ENCODE data around the gene ADD2.

DNA sequence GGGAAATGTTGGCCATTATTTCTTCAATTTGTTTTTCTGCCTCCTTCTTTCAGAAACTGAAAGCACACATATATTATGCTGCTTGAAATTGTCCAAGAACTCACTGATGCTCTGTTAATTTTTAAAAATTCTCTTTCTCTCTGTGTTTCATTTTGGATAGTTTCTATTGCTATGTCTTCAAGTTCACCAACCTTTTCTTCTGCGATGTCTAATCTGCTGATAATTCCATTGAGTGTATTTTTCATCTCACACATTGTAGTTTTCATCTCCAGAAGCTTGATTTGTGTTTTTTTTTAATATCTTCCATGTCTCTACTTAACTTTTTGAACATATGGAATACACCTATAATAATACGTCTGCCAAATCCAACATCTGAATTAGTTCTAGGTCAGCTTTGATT lies 116.3 kb downstream of the ADD2 start:
- TF ChIP-seq, protein P1, sequence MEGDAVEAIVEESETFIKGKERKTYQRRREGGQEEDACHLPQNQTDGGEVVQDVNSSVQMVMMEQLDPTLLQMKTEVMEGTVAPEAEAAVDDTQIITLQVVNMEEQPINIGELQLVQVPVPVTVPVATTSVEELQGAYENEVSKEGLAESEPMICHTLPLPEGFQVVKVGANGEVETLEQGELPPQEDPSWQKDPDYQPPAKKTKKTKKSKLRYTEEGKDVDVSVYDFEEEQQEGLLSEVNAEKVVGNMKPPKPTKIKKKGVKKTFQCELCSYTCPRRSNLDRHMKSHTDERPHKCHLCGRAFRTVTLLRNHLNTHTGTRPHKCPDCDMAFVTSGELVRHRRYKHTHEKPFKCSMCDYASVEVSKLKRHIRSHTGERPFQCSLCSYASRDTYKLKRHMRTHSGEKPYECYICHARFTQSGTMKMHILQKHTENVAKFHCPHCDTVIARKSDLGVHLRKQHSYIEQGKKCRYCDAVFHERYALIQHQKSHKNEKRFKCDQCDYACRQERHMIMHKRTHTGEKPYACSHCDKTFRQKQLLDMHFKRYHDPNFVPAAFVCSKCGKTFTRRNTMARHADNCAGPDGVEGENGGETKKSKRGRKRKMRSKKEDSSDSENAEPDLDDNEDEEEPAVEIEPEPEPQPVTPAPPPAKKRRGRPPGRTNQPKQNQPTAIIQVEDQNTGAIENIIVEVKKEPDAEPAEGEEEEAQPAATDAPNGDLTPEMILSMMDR (IDR thresholded peaks at IDR 0.05): no peak
- no peak for TF ChIP-seq POLR2A (IDR thresholded peaks at IDR 0.05)

All from thyroid gland (tissue), 4 donors.